Glutamatergic neuron (in vitro differentiated cells): ENCODE results near the gene TAS2R20. TPM values are rescaled to one million over a fixed set of nuclear protein-coding genes. Genes with fewer than 3 reads are reported as not detected.

Experiments
- DNase-seq: peaks from one replicate; pipeline ENCODE4 v3.0.0; 2022
- H3K27ac Mint-ChIP-seq: one replicate; pipeline ENCODE4 v1.8.0; 2020; ENCODE audit warnings: mild to moderate bottlenecking, mixed read lengths, inconsistent platforms; ENCODE audit not compliant: unreplicated experiment
- H3K27me3 Mint-ChIP-seq: one replicate; pipeline ENCODE4 v1.8.0; 2020; ENCODE audit warnings: mild to moderate bottlenecking, moderate library complexity, mixed read lengths, inconsistent platforms; ENCODE audit not compliant: unreplicated experiment
- H3K36me3 Mint-ChIP-seq: one replicate; pipeline ENCODE4 v1.8.0; 2020; ENCODE audit warnings: mild to moderate bottlenecking, mixed read lengths, inconsistent platforms; ENCODE audit not compliant: unreplicated experiment
- H3K4me1 Mint-ChIP-seq: one replicate; pipeline ENCODE4 v1.8.0; 2020; ENCODE audit warnings: mild to moderate bottlenecking, low read depth, mixed read lengths, inconsistent platforms; ENCODE audit not compliant: unreplicated experiment
- H3K4me3 Mint-ChIP-seq: one replicate; pipeline ENCODE4 v1.8.0; 2020; ENCODE audit warnings: mild to moderate bottlenecking, mixed read lengths, inconsistent platforms; ENCODE audit not compliant: unreplicated experiment
- H3K9me3 Mint-ChIP-seq: one replicate; pipeline ENCODE4 v1.8.0; 2020; ENCODE audit warnings: mild to moderate bottlenecking, moderate library complexity, mixed read lengths, inconsistent platforms; ENCODE audit not compliant: unreplicated experiment
- CTCF ChIP-seq: fragments of 200-600 bp; sonication (generic); IDR thresholded peaks from one replicate; pipeline ENCODE4 v1.5.0; 2021; ENCODE audit not compliant: partially characterized antibody, unreplicated experiment
- total RNA-seq: library from RNA; stranded (reverse); fragmentation: NEBNext Ultra II Directional; extraction: Animal tissue kit (Norgen Biotek cat#: 25700); gene quantifications from one replicate; pipeline ENCODE4 v1.2.1, GENCODE V29; 2021; ENCODE audit not compliant: unreplicated experiment

The TAS2R20 gene
- total RNA-seq, 1 donor from 2014 or later, result 3.4 TPM

GRCh38 chr12:10965476-10965875 is 32.6 kb downstream of the TAS2R20 start:
- Mint-ChIP-seq H3K27me3 (peaks cover 2% of the 10 kb centered on the region), H3K36me3 (no peaks in the 10 kb centered on the region), H3K27ac (no peak overlapping the region), H3K4me3 (no peak overlapping the region), H3K9me3 (no peaks in the 10 kb centered on the region), H3K4me1 (no peaks in the 10 kb centered on the region)
- DNase-seq, result no peak
- TF ChIP-seq CTCF, result no peak

GRCh38 chr12:10960211-10960610 is 37.9 kb downstream of the TAS2R20 start:
- H3K9me3 Mint-ChIP-seq, result peaks cover 2% of the 10 kb centered on the region
- no peak for TF ChIP-seq CTCF
- no peak overlapping the region for H3K27ac Mint-ChIP-seq
- no peak overlapping the region for H3K4me3 Mint-ChIP-seq
- no peaks in the 10 kb centered on the region for H3K4me1 Mint-ChIP-seq
- no peak for DNase-seq
- peaks cover 3% of the 10 kb centered on the region for H3K36me3 Mint-ChIP-seq
- peaks cover 2% of the 10 kb centered on the region for H3K27me3 Mint-ChIP-seq

- peaks cover 2% of the 10 kb centered on the region for H3K9me3 Mint-ChIP-seq
- no peak overlapping the region for H3K4me3 Mint-ChIP-seq
- no peak for TF ChIP-seq CTCF
- H3K36me3 Mint-ChIP-seq, result peaks cover 7% of the 10 kb centered on the region
- no peak for DNase-seq
- H3K27ac Mint-ChIP-seq, result no peak overlapping the region
- no peaks in the 10 kb centered on the region for H3K4me1 Mint-ChIP-seq
- peaks cover 2% of the 10 kb centered on the region for H3K27me3 Mint-ChIP-seq
Measured at GRCh38 chr12:10959804-10960203, 38.3 kb downstream of the TAS2R20 start.

GRCh38 chr12:10957741-10958140 is 40.4 kb downstream of the TAS2R20 start:
- Mint-ChIP-seq H3K4me3 (no peak overlapping the region), H3K27ac (no peak overlapping the region), H3K27me3 (peaks cover 2% of the 10 kb centered on the region), H3K36me3 (peaks cover 10% of the 10 kb centered on the region), H3K9me3 (peaks cover 2% of the 10 kb centered on the region), H3K4me1 (no peaks in the 10 kb centered on the region)
- DNase-seq, result no peak
- no peak for TF ChIP-seq CTCF

- Mint-ChIP-seq H3K27me3 (no peaks in the 10 kb centered on the region), H3K9me3 (peaks cover 2% of the 10 kb centered on the region), H3K4me1 (no peaks in the 10 kb centered on the region), H3K4me3 (no peak overlapping the region), H3K27ac (no peak overlapping the region), H3K36me3 (peaks cover 10% of the 10 kb centered on the region)
- no peak for DNase-seq
- no peak for TF ChIP-seq CTCF
Measured at GRCh38 chr12:10956085-10956484, 42.0 kb downstream of the TAS2R20 start.
